NCI-H460 (cell line): ENCODE data around the gene NOVA1. TPM values are rescaled to one million over a fixed set of nuclear protein-coding genes. Genes with fewer than 3 reads are reported as not detected.
A peak's percentile ranks its signal among the peaks of the same experiment; 100 is the strongest.

ENCODE experiments used
- DNase-seq: peaks from one replicate; pipeline ENCODE4 v3.0.0-alpha.2; 2016; ENCODE audit warnings: low read depth; ENCODE audit errors: extremely low read depth
- total RNA-seq: library from RNA; depleted of rRNA; stranded (reverse); fragments of >200 nt; shearing (Covaris generic); gene quantifications from 2 replicates; pipeline ENCODE4 v1.2.3, GENCODE V29; 2014

NOVA1 gene
- total RNA-seq, 1 experiment from 2014 or later, result 4.2 TPM

DNA sequence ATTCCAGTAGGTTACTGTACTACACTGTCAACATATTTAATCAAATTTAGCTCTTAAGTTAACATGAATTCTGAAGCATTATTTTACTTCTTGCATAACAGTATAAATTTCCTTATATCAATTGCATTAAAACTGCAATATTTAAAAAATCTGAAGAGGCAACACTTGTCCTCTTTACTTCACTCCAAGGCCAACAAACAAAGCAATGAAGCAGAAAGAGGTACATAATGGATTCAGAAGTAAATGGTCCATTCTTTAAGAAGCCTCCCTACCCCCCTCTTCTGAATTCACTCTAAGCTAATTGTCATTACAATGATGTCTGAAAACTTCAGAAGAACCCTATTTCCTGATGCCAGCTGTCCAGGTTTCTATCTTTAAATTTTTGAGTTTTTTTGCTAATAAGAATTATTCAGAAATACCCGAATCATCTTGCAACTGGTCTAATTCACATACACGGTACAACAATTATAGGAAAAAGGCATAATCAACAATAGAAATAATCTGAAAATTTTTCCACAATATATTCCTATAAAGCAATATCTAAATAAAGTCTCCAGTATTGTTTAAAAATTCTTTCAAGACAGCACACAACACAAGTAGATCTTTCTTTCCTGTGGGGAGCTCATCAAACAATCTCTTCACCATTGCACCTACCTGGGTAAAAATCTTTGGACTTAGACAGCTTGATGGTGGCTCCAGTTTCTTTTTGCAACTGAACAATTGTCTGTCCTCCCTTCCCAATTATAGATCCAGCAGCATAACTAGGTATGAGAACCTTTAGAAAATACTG is 2.9 kb downstream of the NOVA1 start:
- no peak for DNase-seq

DNA sequence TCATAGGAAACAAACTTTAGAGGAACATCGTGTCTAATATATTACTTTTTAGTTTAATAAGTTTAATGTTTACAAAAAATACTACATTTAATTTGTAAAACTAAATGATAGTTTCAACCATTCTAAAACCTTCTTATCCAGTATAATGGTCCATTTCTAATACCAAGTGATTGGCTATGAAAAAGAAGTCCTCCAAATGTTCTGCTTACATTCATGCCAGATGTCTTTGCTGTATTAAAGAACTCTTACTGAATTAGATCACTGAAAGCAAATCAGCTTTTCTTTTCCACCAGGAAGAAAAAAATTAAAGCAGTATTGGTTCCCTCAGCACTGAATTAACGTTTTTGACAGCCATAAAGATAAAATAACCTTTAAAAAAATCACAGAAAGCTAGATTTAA is 3.7 kb downstream of the NOVA1 start:
- no peak for DNase-seq

DNA sequence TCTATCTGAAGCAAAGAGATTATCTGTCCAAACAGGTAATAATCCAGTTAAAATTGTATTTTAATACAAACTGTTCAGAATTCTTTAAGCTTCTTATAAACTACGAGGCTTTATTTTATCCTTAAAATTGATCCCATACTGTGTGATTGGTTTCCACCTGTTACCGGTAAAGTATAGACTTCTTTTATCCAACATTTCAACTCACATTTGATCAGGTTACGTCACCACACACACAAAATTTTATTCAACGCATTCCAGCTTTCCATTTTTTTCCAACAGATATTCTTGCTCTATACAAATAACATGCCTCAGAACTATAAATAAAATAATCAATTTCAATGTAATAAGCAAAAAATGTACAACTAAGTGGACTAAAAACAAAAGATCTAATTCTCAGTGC is 4.5 kb downstream of the NOVA1 start:
- no peak for DNase-seq

DNA sequence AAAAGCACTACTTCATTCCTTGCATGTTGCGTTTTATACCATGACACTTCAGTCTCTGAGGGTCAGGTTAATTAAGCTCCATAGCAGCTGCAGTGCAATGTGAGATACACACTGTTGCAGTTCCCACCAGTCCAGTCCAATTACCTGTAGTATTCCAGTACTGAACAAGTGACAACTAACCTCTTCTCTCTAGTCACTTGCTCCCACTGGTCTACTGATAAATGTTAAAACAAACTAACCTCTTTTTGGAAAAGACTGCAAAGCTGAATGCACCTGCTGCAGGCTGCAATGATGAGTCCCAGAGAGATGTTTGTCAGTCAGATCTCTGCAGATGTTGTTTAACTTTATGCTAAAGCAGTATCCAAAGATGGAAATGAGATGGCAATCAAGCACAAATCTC is 7.9 kb downstream of the NOVA1 start:
- DNase-seq, result no peak

DNA sequence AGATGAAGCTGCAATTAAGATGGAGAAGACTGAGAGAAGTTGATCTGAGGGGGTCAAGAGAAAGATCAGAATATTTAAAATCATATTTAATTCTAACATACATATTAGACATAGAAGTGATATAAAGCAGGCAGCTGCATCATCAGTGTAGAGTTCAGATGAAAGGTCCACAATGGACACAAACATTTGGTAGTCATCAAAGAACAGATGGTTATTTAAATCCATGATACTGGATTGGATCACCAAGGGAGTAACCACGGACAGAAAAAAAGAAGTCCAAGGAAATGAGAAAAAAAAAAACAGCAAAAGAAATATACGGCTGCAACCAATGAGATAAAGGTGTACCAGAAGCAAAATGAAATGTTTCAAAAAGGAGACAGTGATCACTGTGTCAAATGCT is 20.1 kb downstream of the NOVA1 start:
- no peak for DNase-seq

DNA sequence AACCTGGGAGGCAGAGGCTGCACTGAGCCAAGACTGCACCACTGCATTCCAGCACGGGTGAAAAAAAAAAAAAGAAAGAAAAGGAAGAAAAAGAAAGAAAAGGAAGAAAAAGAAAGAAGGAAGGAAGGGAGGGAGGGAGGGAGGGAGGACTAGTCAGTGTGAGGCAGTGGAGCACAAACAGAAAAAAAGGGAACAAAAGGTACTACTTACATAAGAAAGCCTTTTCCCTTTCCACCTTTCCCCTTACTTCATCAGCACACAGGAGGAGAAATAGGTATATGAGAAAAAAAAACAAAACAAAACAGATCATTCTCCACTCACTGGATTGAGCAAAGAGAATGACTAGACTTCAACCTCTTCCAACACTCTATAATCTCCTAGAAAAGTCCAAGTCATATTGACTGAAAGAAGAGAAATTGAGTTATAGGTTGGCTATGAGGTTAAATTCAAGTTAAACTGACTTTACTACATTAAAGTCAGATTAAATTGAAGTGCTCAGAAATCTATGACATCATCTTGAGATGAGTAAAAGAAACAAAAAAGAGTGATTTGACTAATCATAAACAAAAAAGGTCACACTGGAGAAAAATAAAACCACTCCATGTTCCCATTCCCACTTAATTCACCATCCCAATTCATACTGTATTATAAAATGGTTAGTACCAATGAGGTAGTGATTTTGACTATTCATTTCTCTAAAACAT is 43.6 kb downstream of the NOVA1 start:
- DNase-seq, result no peak

DNA sequence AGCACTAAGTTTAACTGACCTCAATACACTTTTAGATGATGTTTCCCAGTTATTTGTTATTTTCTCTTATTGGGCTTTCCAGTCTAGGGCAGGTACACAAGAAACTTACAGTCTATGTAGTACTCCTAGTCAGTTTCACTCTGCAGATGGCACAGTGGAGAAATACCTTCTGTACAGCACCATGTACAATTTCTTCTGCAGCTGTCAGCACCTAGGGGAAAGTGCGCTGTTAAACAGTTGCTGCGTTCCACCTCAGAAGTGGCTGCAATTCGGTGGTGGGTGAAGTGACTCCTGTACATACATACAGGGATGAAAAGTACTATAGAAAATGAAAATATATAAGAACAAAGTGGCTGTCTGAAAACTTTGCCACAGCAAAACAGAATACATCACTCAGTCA is 48.3 kb downstream of the NOVA1 start:
- DNase-seq, result no peak

DNA sequence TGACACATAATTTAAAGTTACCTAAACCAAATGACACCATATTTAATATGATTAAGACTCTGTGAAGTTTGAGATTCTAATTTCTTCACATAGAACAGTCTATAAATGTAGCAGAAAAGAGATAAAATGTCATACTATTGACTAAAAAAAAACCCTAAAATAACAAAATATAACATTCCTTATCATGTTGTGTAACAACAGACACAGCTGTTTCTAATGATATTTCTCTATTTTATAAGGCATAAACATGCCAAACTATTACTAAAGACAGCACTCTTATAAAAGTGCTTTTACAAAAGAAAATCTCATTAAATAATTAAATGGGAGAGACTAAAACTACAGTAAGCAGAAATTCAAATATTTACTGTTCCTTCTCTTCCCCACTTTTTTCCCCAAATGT is 49.4 kb downstream of the NOVA1 start:
- no peak for DNase-seq

DNA sequence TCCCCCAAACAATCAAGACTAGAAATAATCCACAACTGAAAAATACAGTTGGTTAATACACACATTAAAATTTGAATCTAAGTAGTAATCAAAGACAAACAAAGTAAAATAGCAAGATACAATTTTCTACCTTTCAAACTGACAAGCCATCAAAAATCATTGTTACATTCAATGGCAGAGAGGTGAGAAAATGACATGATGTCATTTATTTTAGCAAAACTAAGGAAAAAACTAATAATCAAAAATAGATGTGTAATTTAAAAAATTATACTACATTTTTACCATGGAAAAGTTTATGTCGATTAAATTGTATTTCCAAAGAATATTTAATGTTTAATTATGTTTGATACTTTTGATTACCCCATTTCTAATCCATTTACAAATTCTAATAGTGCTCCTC is 59.7 kb downstream of the NOVA1 start:
- DNase-seq, result no peak

DNA sequence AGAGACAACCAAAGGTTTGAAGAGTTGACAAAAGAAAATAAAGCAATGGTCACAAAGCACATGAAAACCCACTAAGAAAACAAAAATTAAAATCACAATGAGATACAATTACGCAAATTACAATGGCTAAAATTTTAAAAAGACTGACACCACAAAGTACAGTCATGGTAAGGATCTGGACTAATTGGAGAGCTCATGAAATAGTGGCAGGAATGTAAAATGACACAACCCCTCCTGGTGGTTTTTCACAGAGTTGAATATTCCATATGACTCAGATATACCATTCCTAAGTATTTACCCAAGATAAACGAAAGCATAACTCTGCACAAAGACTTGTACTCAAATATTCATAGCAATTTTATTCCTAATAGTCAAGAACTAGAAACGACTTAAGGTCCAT is 65.9 kb downstream of the NOVA1 start:
- peak; percentile 9 for DNase-seq

DNA sequence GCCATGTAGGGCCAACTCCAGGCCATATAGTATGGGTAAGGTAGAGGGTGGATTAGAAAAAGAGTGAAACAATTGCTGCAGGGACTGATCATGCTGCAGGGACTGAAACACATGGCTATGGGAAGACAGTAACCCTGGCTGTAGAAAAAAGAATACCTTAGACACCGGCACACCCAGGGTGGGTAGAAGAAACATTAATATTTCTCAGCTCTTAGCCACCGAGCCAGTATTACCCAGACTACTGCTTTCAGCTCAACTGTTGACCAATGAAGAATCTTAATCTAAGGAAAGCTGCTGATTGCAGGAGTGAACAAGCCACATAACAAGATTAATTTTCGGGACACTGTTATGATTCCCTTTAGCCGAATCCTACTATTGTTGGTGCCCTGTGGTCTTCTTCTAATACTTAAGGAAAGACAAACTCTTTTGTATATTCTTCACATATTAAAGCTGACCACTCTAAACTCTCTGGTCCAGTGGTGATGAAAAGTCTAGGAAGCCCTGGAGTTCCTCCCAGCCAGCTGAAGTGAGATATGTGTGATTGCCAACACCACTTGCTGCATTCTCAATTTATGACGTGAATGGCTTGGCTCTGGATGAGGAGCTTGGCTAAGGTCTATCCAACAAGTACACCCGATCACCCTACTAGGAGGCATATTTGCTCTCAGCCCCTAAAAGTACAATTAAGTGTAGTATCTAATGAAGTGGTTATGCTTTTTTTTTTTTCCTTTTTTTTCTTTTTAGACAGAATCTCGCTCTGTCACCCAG is 69.2 kb downstream of the NOVA1 start:
- no peak for DNase-seq

DNA sequence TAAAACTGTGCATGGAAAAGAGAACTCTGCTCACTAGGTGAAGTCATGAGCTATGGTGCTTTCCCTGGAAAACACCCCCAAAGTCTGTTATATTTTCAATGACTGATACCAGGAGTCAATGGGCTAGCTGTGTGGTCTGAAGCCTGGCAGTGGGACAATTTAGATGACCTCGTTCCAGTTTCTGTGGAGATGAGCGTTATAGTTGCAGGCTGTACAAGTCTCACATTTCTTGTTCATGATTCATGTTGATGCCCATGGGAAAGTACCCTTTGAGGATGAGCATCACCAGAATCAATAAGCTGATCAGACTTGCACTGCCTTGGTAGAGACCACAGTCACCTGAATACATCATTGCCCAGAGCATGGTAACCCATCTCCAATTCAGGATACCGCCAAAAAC is 70.7 kb downstream of the NOVA1 start:
- DNase-seq, result no peak

DNA sequence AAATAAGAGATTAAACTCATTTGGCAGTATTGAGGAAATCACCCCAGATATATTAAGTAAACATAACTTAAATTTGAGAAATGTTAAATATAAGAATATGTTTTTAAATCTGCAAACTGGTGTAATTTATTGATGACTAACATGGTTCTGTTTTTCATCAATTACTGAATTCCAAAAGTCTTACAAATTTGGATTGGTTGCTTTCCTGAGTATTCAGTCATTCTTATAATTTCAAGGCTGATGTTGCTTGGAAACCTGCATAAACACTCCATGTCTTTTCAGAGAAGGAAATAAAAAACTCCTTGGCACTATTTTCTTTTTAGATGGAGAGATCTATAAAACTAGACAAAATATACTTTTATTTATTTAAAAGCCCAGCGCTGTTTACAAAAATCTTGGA is 71.7 kb downstream of the NOVA1 start:
- DNase-seq, result no peak

DNA sequence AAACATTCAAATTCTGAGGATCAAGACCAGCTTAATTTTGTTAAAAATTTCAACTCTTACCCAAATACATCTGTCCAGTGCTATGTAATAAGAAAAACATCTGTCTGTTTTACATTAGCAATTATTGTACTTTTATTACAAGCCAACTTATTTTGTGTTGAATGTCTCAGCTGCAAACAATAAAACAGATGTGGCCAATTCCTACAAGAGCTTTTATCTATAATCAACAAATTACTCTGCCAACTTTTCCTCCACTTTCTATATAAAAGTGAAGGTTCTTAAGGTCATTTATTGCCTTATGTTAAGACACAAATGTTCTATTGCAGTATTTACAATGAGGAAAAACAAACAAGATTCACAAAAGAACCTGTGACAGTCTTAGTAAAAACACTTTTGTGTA is 72.7 kb downstream of the NOVA1 start:
- no peak for DNase-seq

DNA sequence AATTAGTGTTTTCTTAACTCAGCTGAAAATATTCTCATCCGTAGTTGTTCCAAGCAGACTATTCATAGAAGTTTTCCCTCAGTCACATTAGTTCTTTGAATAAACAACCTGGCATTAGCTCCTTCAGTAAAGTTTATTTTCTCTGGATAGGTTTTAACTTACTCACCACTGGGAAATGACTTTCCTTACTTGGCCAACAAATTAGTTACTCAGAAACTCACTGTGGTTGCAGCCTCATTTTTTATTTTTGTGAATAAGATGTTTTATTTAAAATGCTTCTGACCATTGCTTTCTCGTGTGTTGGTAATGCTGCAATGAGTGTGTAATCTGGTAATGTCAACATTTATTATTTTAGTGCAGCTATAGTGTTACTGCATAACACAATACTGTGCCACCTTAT is 74.9 kb downstream of the NOVA1 start:
- no peak for DNase-seq

DNA sequence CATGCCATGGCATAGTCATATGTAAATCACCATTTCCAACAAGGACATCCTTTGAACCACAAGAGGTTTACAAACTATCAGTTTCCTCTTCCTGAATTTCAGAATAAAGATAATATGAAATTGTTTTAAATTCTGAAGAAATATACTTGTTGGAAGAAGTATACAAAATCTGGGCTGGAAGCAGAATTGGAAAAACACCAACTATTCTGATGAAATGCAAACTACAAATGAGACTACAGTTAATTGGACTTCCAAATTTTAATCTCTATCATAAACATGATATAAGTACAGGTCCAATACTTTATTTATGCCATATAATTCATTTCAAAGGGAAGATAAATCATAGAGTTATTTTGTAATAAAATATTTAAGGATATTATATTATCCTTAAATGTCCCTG is 80.1 kb downstream of the NOVA1 start:
- DNase-seq, result no peak

DNA sequence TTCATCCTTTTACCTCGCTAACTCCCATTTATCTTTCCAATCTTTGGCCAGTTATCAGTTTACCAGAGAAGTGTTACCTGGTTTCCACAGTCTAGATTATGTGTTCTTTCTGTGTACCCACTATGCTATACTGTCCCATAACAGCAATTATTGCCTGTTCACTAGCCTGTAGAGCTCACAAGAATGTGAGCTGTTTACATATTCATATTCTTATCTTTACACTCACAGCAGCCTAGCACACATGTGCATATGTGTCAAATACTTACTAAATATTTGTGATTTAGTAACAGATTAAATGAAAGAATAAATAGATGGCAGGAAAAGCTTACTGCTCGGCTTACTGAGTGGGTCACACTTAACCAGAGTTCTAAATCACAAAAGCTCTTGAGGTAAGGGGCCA is 97.8 kb downstream of the NOVA1 start:
- DNase-seq, result no peak

DNA sequence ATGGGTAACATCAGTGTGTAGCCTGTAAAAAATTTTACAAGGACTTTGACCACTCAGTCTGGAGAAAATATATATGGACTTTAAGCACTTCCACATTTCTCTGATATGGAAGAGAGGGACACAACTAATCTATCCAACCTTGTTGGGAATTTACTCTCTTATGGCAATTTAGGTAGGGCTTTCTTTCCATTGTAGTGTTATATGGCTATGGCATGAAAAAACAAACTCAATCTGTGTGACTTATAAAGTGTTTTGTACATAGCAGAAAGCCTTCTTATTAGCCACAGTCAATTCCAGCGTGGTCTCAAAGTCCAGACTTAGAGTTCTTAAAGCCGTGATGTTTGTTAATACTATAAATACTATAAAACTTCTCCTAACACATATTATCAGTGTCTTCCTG is 98.3 kb downstream of the NOVA1 start:
- no peak for DNase-seq

DNA sequence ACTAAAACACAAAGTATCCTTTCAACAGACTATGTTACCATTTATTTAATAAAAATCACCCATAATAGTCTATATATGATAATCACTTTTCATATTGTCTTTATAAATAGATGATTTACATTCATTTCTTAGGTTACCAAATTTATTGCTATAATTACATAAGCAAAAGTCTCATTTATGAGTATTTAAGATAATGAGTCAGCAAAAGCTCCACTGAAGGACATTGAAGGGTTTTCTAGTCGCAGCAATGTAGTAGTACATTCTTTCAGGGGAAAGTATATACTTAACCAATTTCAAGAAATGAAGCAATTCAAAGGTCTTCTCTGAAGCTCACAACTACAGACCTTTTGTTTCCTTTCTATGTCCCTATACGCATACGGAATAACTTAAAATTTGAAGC is 110.9 kb downstream of the NOVA1 start:
- no peak for DNase-seq

DNA sequence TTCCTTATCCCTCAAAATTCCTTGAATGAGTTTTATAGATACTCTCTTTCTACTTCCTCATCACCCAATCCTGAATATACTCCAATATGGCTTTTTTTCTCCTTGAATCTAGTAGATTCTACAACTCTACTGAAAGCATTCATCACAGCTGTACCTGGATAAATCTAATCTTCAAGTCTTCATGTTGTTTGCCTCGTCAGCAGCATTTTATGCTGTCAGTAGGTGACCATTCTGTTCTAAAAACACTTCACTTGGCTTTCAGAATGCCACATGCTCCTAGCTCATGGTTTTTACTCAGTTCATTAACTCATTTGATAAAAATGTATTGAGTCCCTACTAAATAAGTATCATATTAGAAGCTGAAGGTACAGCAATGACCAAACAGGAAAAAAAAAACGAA is 113.3 kb downstream of the NOVA1 start:
- DNase-seq, result no peak

DNA sequence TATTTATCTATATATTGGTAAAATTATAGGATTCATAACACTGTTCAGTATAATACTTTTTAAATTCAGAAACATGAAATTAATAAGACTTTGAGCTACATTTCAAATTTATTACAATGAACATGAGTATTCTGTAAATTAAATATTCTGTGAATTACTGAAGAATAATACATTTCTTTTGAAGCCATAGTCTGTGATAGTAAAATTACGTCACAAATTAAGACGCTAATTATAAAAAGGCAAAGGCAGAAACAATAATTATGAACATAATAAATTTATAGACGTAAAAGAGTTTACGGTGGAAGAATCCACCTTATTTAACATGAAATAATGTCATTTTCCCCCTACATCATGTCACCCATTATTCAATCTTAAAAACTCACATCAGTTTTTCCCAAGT is 118.9 kb downstream of the NOVA1 start:
- no peak for DNase-seq

DNA sequence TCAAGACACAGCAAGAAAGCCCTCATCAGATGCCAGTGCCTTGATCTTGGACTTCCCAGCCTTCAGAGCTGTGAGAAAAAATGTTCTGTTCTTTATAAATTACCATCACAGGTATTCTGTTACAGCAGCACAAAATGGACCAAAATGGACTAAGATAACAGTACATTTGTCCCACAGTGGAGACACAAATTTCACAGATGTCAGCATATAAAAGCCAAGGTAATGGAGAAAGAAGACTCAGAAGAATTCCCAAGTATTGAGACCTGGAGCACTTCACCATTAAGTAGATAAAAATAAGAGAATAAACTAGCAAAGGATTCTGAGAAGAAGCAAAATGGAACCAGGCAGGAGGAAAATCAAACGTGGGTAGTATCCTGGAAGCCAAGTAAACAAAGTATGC is 131.0 kb downstream of the NOVA1 start:
- DNase-seq, result no peak
